ENCODE data around the gene LMO7. TPM values are rescaled to one million over a fixed set of nuclear protein-coding genes. Genes with fewer than 3 reads are reported as not detected.

LMO7 gene
- total RNA-seq, 1 experiment from 2014 or later, result 20.4 TPM

DNA sequence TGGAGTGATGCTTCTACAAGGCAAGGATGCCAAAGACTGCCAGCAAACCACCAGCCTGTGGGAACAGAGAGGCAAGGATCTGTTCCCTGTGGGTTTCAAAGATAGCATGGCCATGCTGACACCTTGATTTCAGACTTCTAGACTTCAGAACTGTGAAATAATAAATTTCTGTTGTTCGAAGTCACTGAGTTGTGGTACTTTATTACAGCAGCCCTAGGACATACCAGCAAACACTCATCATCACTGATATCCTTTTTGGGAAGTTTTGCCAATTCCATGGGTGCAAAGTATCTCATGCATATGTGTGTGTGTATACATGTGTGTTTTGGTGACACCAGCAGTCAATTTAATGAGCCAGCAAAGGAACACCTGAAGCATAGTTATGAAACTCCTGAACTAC lies 21.0 kb downstream of the LMO7 start:
- no peak overlapping the region for H3T11ph ChIP-seq (ENCODE audit: low read length)
- no peak overlapping the region for H3K9ac ChIP-seq (ENCODE audit: extremely low read depth, insufficient read length, low read length)
- H3K79me1 ChIP-seq (ENCODE audit: insufficient read depth, low read depth, low read length, poor library complexity, severe bottlenecking), result peaks cover under 1% of the 10 kb centered on the region
- no peak overlapping the region for H2BK20ac ChIP-seq (ENCODE audit: low read depth, low read length, poor library complexity, severe bottlenecking)
- H3K79me2 ChIP-seq (ENCODE audit: insufficient read depth, low read length), result 0 out of 2 replicates have a peak, but pooled peaks cover 2% of the 10 kb centered on the region
- no peak overlapping the region for H2BK5ac ChIP-seq (ENCODE audit: insufficient read length, low read length)
- H3K4me3 Mint-ChIP-seq, result no peak overlapping the region
- H4K91ac ChIP-seq (ENCODE audit: insufficient read length, low read depth, low read length), result no peak overlapping the region
- no peak overlapping the region for H3K56ac ChIP-seq (ENCODE audit: insufficient read length, low read depth, low read length)
- H3K23me2 ChIP-seq (ENCODE audit: insufficient read length, low read depth, low read length, poor library complexity, severe bottlenecking), result no peaks in the 10 kb centered on the region
- no peaks in the 10 kb centered on the region for H3K4me1 Mint-ChIP-seq
- H3K9me3 Mint-ChIP-seq, result no peaks in the 10 kb centered on the region; a peak in 1 of 5 replicates
- DNase-seq, result no peak
- no peak overlapping the region for H2AK5ac ChIP-seq (ENCODE audit: insufficient read length, low read length)
- TF ChIP-seq, protein P1, sequence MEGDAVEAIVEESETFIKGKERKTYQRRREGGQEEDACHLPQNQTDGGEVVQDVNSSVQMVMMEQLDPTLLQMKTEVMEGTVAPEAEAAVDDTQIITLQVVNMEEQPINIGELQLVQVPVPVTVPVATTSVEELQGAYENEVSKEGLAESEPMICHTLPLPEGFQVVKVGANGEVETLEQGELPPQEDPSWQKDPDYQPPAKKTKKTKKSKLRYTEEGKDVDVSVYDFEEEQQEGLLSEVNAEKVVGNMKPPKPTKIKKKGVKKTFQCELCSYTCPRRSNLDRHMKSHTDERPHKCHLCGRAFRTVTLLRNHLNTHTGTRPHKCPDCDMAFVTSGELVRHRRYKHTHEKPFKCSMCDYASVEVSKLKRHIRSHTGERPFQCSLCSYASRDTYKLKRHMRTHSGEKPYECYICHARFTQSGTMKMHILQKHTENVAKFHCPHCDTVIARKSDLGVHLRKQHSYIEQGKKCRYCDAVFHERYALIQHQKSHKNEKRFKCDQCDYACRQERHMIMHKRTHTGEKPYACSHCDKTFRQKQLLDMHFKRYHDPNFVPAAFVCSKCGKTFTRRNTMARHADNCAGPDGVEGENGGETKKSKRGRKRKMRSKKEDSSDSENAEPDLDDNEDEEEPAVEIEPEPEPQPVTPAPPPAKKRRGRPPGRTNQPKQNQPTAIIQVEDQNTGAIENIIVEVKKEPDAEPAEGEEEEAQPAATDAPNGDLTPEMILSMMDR (conservative IDR thresholded peaks at IDR 0.05), result no peak
- H2BK120ac ChIP-seq (ENCODE audit: low read depth, low read length, poor library complexity, severe bottlenecking), result no peak overlapping the region
- no peak overlapping the region for H3K27ac ChIP-seq (ENCODE audit: insufficient read length, low read depth, low read length)
- H3K27ac Mint-ChIP-seq, result no peak overlapping the region
- no peak overlapping the region for H4K8ac ChIP-seq (replicated peaks; ENCODE audit: insufficient read length, low read depth, low read length)
- H3K27me3 ChIP-seq (ENCODE audit: insufficient read depth, low read length), result no peaks in the 10 kb centered on the region
- H3K4ac ChIP-seq (ENCODE audit: low read depth, low read length), result no peak overlapping the region
- no peak overlapping the region for H2AFZ ChIP-seq (ENCODE audit: low read length)
- no peak overlapping the region for H3K4me2 ChIP-seq (ENCODE audit: insufficient read depth, insufficient read length, low read length)
- H3K18ac ChIP-seq (ENCODE audit: insufficient read length, low read depth, low read length), result no peak overlapping the region
- H4K20me1 ChIP-seq (ENCODE audit: control insufficient read depth, insufficient read depth, insufficient read length), result no peaks in the 10 kb centered on the region
- H3K27me3 Mint-ChIP-seq (ENCODE audit: low read depth), result no peaks in the 10 kb centered on the region
- no peaks in the 10 kb centered on the region for H3K4me1 ChIP-seq (ENCODE audit: insufficient read depth, low read length)
- no peak overlapping the region for H3K23ac ChIP-seq (ENCODE audit: insufficient read length, low read depth, low read length)
- no peak overlapping the region for H2BK12ac ChIP-seq (ENCODE audit: insufficient read length, low read depth, low read length)
- no peak overlapping the region; the same call in 1 of the 2 replicates for H3K14ac ChIP-seq (ENCODE audit: insufficient read depth, low read length)
- no peaks in the 10 kb centered on the region for H3K9me3 ChIP-seq (ENCODE audit: control insufficient read depth, low read depth, low read length)
- no peak overlapping the region for H4K5ac ChIP-seq (ENCODE audit: insufficient read length, low read depth, low read length)
- H3K36me3 Mint-ChIP-seq (ENCODE audit: insufficient read depth in 1 of 3, low read depth in 3 of 3), result peaks cover 0 to 3% (median 0%) of the 10 kb centered on the region in 3 experiments; a peak in 2 of 7 replicates
- no peak overlapping the region for H2BK15ac ChIP-seq (ENCODE audit: low read depth, low read length)
- WGBS (ENCODE audit: extremely low coverage, insufficient read length, low lambda C conversion rate), result no CpG with 5 or more reads among the region's 1 CpG
